Testis (tissue), 2 donors: Measurements from ENCODE around the gene SREBF2.

Experiments used
- POLR2A ChIP-seq: fragments of 450-650 bp; IDR thresholded peaks from one replicate; pipeline ENCODE4 v1.6.1; 2017; ENCODE audit warnings: antibody characterized with exemption, mild to moderate bottlenecking, moderate library complexity
- TF ChIP-seq, protein P1 (sequence below), 3 experiments: fragments of 450-650 bp in 2 of 3; fragments of 200-600 bp in 1 of 3; sonication (generic) in 1 of 3; IDR thresholded peaks; one replicate each; pipeline ENCODE4 v1.5.1; 2016 to 2019; ENCODE audit warnings: antibody characterized with exemption in 3 of 3, mild to moderate bottlenecking in 2 of 3, moderate library complexity in 1 of 3

GRCh38 chr22:41933411-41934177 is 100.7 kb downstream of the SREBF2 start:
- TF ChIP-seq, protein P1, sequence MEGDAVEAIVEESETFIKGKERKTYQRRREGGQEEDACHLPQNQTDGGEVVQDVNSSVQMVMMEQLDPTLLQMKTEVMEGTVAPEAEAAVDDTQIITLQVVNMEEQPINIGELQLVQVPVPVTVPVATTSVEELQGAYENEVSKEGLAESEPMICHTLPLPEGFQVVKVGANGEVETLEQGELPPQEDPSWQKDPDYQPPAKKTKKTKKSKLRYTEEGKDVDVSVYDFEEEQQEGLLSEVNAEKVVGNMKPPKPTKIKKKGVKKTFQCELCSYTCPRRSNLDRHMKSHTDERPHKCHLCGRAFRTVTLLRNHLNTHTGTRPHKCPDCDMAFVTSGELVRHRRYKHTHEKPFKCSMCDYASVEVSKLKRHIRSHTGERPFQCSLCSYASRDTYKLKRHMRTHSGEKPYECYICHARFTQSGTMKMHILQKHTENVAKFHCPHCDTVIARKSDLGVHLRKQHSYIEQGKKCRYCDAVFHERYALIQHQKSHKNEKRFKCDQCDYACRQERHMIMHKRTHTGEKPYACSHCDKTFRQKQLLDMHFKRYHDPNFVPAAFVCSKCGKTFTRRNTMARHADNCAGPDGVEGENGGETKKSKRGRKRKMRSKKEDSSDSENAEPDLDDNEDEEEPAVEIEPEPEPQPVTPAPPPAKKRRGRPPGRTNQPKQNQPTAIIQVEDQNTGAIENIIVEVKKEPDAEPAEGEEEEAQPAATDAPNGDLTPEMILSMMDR (IDR thresholded peaks at IDR 0.05), result no peak
- TF ChIP-seq POLR2A, result no peak
